PFSK-1 (cell line): ENCODE data around the gene TAS2R1.

Source experiments
- FOXP2 ChIP-seq: optimal IDR thresholded peaks from 2 replicates; pipeline ENCODE3; 2011; ENCODE audit warnings: borderline replicate concordance, control low read depth, inconsistent platforms; ENCODE audit not compliant: insufficient read depth; ENCODE audit errors: extremely low read length, extremely low read depth
- POLR2AphosphoS5 ChIP-seq: IDR thresholded peaks from 2 replicates; pipeline ENCODE4 v1.6.1; 2012; ENCODE audit warnings: low read depth, mild to moderate bottlenecking, control low read depth, low read length, moderate library complexity
- TAF1 ChIP-seq: IDR thresholded peaks from 2 replicates; pipeline ENCODE4 v1.6.1; 2012; ENCODE audit warnings: low read length, control low read depth, borderline replicate concordance; ENCODE audit not compliant: insufficient read depth
- TF ChIP-seq, protein P1 (sequence below), 2 experiments: IDR thresholded peaks; 2 replicates each; pipeline versions ENCODE4 v1.6.1 to v1.8.0; 2011 to 2012; ENCODE audit warnings: low read depth in 2 of 2, low read length in 2 of 2, control low read depth in 1 of 2, inconsistent platforms in 1 of 2, mild to moderate bottlenecking in 1 of 2, moderate library complexity in 1 of 2; ENCODE audit not compliant: insufficient read depth in 1 of 2

DNA sequence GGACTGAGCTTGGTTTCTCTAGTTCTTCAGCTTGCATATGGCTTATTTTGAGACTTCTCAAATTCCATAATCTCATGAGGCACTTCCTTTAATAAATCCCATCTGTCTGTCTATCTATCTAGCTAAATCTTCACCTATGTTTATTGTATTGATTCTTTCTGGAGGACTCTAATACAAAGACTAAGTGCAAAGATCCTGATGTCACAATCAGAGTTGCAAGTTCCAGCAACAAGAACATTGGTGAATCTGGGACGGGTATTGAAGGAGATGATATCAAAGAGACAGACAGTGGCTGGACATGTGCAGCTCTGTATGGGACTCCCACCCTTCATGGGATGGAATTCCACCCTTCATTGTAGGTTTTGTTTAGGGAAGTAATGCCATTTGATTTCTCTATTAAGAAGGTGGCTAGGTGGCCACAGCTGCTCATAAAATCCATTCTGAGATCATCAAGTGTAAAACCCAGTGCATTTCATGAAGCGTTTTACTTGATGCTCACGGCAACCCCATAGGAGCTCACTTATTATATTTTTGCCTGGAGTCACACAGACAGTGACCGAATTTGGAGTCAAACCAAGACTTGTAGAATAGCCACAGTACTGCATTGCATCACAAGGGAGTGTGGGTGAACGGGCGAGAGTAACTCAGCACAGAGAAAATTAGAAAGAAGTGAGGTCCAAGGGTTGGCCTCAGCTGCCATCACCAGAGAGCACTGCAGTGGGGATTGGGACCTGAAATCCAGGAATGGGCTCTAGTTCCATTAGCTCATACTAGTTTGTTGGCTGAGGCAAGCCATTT lies 24.9 kb downstream of the TAS2R1 start:
- TF ChIP-seq, protein P1, sequence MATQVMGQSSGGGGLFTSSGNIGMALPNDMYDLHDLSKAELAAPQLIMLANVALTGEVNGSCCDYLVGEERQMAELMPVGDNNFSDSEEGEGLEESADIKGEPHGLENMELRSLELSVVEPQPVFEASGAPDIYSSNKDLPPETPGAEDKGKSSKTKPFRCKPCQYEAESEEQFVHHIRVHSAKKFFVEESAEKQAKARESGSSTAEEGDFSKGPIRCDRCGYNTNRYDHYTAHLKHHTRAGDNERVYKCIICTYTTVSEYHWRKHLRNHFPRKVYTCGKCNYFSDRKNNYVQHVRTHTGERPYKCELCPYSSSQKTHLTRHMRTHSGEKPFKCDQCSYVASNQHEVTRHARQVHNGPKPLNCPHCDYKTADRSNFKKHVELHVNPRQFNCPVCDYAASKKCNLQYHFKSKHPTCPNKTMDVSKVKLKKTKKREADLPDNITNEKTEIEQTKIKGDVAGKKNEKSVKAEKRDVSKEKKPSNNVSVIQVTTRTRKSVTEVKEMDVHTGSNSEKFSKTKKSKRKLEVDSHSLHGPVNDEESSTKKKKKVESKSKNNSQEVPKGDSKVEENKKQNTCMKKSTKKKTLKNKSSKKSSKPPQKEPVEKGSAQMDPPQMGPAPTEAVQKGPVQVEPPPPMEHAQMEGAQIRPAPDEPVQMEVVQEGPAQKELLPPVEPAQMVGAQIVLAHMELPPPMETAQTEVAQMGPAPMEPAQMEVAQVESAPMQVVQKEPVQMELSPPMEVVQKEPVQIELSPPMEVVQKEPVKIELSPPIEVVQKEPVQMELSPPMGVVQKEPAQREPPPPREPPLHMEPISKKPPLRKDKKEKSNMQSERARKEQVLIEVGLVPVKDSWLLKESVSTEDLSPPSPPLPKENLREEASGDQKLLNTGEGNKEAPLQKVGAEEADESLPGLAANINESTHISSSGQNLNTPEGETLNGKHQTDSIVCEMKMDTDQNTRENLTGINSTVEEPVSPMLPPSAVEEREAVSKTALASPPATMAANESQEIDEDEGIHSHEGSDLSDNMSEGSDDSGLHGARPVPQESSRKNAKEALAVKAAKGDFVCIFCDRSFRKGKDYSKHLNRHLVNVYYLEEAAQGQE (IDR thresholded peaks at IDR 0.05; ENCODE audit: insufficient read depth in 1 of 2, low read depth in 2 of 2, low read length in 2 of 2) = no peak
- TF ChIP-seq POLR2AphosphoS5 (no peak), TAF1 (no peak), FOXP2 (no peak)
